IMR-90 (cell line): ENCODE results near the gene RPL31. TPM values are rescaled to one million over a fixed set of nuclear protein-coding genes. Genes with fewer than 3 reads are reported as not detected.

Experiments used
- ATAC-seq: fragments of 200-7000 bp; cut with Tn5 transposase; 2 replicates; pipeline ENCODE4 v1.9.1; 2020; ENCODE audit warnings: low read depth, mild to moderate bottlenecking, moderate library complexity
- BruUV-seq: library from RNA; stranded (reverse); fragments of 400-500 nt; replicated peaks from 2 replicates; lab custom pipeline; 2021; lab: Mats Ljungman, UMichigan
- CTCF ChIA-PET: fragments of 300-600 bp; formaldehyde crosslinking; extraction: SDS; loops from one replicate; lab custom pipeline; 2021; ENCODE audit warnings: antibody characterized with exemption; lab: Yijun Ruan, JAX
- POLR2A ChIA-PET: fragments of 300-600 bp; sonication (Branson Sonifier 250); formaldehyde crosslinking; loops from one replicate; lab custom pipeline; 2022; ENCODE audit warnings: antibody characterized with exemption; ENCODE audit not compliant: unreplicated experiment; lab: Charles Lee
- DNase-seq: peaks from one replicate; pipeline ENCODE4 v3.0.0; 2013
- H2AFZ ChIP-seq: replicated peaks from 2 replicates; pipeline ENCODE3; 2013; ENCODE audit warnings: low read length, mild to moderate bottlenecking; ENCODE audit not compliant: poor library complexity
- H2AK5ac ChIP-seq: 2 replicates; pipeline ENCODE4 v1.6.1; 2013; ENCODE audit warnings: low read depth, low read length, inconsistent platforms
- H2AK9ac ChIP-seq: replicated peaks from 2 replicates; pipeline ENCODE3; 2013; ENCODE audit warnings: mild to moderate bottlenecking, low read depth, low read length, moderate library complexity; ENCODE audit not compliant: poor library complexity
- H2BK120ac ChIP-seq: 2 replicates; pipeline ENCODE4 v1.6.1; 2013; ENCODE audit warnings: low read depth, low read length, inconsistent platforms
- H2BK15ac ChIP-seq: 3 replicates; pipeline ENCODE4 v1.6.1; 2013; ENCODE audit warnings: low read depth, low read length, inconsistent platforms
- H2BK20ac ChIP-seq: 2 replicates; pipeline ENCODE4 v1.6.1; 2013; ENCODE audit warnings: low read depth, mild to moderate bottlenecking, inconsistent platforms, low read length, moderate library complexity
- H2BK5ac ChIP-seq: 2 replicates; pipeline ENCODE4 v1.6.1; 2013; ENCODE audit warnings: mild to moderate bottlenecking, low read depth, low read length, inconsistent platforms; ENCODE audit not compliant: poor library complexity, severe bottlenecking
- H3K14ac ChIP-seq: replicated peaks from 2 replicates; pipeline ENCODE4 v1.6.1; 2013; ENCODE audit warnings: low read depth, low read length, inconsistent platforms
- H3K18ac ChIP-seq: 2 replicates; pipeline ENCODE4 v1.6.1; 2013; ENCODE audit warnings: low read depth, low read length, control low read depth
- H3K23ac ChIP-seq: 2 replicates; pipeline ENCODE4 v1.6.1; 2013; ENCODE audit warnings: low read depth, low read length, inconsistent platforms
- H3K27ac ChIP-seq: 2 replicates; pipeline ENCODE4 v1.5.1; 2013; ENCODE audit warnings: mild to moderate bottlenecking, control low read depth, low read length; ENCODE audit not compliant: insufficient read depth
- H3K27me3 ChIP-seq: 2 replicates; pipeline ENCODE4 v1.6.1; 2013; ENCODE audit warnings: low read length; ENCODE audit not compliant: control insufficient read depth, insufficient read depth
- H3K36me3 ChIP-seq: 2 replicates; pipeline ENCODE4 v1.6.1; 2013; ENCODE audit warnings: low read length, mixed read lengths; ENCODE audit not compliant: control insufficient read depth, insufficient read depth
- H3K4ac ChIP-seq: 2 replicates; pipeline ENCODE4 v1.6.1; 2013; ENCODE audit warnings: low read depth, low read length, inconsistent platforms
- H3K4me1 ChIP-seq: 2 replicates; pipeline ENCODE4 v1.6.1; 2013; ENCODE audit warnings: low read length, mixed read lengths; ENCODE audit not compliant: control insufficient read depth, insufficient read depth
- H3K4me2 ChIP-seq: 2 replicates; pipeline ENCODE4 v1.6.1; 2013; ENCODE audit warnings: low read depth, mild to moderate bottlenecking, control low read depth, low read length, moderate library complexity
- H3K4me3 ChIP-seq: 2 replicates; pipeline ENCODE4 v1.5.1; 2013; ENCODE audit warnings: low read depth, mild to moderate bottlenecking, control low read depth, low read length, moderate library complexity; ENCODE audit not compliant: insufficient read depth
- H3K56ac ChIP-seq: 2 replicates; pipeline ENCODE4 v1.6.1; 2013; ENCODE audit warnings: low read length, inconsistent platforms; ENCODE audit not compliant: insufficient read depth; ENCODE audit errors: extremely low read depth
- H3K79me1 ChIP-seq, 2 experiments: 2 replicates each; pipeline ENCODE4 v1.6.1; 2013; ENCODE audit warnings: low read length in 2 of 2, inconsistent platforms in 1 of 2, low read depth in 1 of 2
- H3K9ac ChIP-seq: 2 replicates; pipeline ENCODE4 v1.6.1; 2013; ENCODE audit warnings: low read depth, low read length, control low read depth
- H3K9me1 ChIP-seq: 2 replicates; pipeline ENCODE4 v1.6.1; 2013; ENCODE audit warnings: low read length, inconsistent platforms; ENCODE audit not compliant: insufficient read depth
- H3K9me3 ChIP-seq: 2 replicates; pipeline ENCODE4 v1.6.1; 2013; ENCODE audit warnings: low read length; ENCODE audit not compliant: control insufficient read depth, insufficient read depth
- H4K20me1 ChIP-seq: 2 replicates; pipeline ENCODE4 v1.6.1; 2013; ENCODE audit warnings: low read length, inconsistent platforms; ENCODE audit not compliant: insufficient read depth
- H4K5ac ChIP-seq: 2 replicates; pipeline ENCODE4 v1.6.1; 2013; ENCODE audit warnings: mild to moderate bottlenecking, low read depth, low read length, control low read depth
- H4K8ac ChIP-seq, 2 experiments: 2 replicates each; pipeline ENCODE4 v1.6.1; 2013; ENCODE audit warnings: low read depth in 2 of 2, low read length in 2 of 2, control low read depth in 1 of 2, inconsistent platforms in 1 of 2
- H4K91ac ChIP-seq: 2 replicates; pipeline ENCODE4 v1.6.1; 2013; ENCODE audit warnings: low read depth, low read length, inconsistent platforms; ENCODE audit not compliant: insufficient read depth
- BHLHE40 ChIP-seq: fragments of 150-350 bp; IDR thresholded peaks from 2 replicates; pipeline ENCODE4 v1.6.1; 2016; ENCODE audit warnings: mild to moderate bottlenecking, low read depth, low read length
- CEBPB ChIP-seq: IDR thresholded peaks from 2 replicates; pipeline ENCODE4 v1.6.1; 2012; ENCODE audit warnings: low read depth, low read length, improper control_type of control experiment
- CHD1 ChIP-seq: IDR thresholded peaks from 2 replicates; pipeline ENCODE4 v1.6.1; 2012; ENCODE audit warnings: low read depth, low read length, improper control_type of control experiment
- FOS ChIP-seq: fragments of 150-350 bp; IDR thresholded peaks from 2 replicates; pipeline ENCODE4 v1.6.1; 2016; ENCODE audit warnings: low read depth, low read length
- MAFK ChIP-seq: IDR thresholded peaks from 2 replicates; pipeline ENCODE4 v1.6.1; 2012; ENCODE audit warnings: low read depth, low read length, improper control_type of control experiment
- MAZ ChIP-seq: IDR thresholded peaks from 2 replicates; pipeline ENCODE4 v1.6.1; 2012; ENCODE audit warnings: low read depth, mild to moderate bottlenecking, low read length, improper control_type of control experiment, moderate library complexity, borderline replicate concordance
- MXI1 ChIP-seq: IDR thresholded peaks from 2 replicates; pipeline ENCODE4 v1.6.1; 2012; ENCODE audit warnings: low read depth, mild to moderate bottlenecking, low read length, moderate library complexity, borderline replicate concordance
- POLR2A ChIP-seq: IDR thresholded peaks from 2 replicates; pipeline ENCODE4 v1.6.1; 2012; ENCODE audit warnings: mild to moderate bottlenecking, low read depth, low read length
- RCOR1 ChIP-seq: IDR thresholded peaks from 2 replicates; pipeline ENCODE4 v1.6.1; 2012; ENCODE audit warnings: mild to moderate bottlenecking, low read length, improper control_type of control experiment; ENCODE audit not compliant: insufficient replicate concordance
- RFX5 ChIP-seq: IDR thresholded peaks from 2 replicates; pipeline ENCODE4 v1.8.0; 2012; ENCODE audit warnings: low read depth, mild to moderate bottlenecking, low read length, moderate library complexity
- SMC3 ChIP-seq: fragments of 150-350 bp; IDR thresholded peaks from 2 replicates; pipeline ENCODE4 v1.6.1; 2016; ENCODE audit warnings: low read depth, mild to moderate bottlenecking, antibody characterized with exemption, low read length, moderate library complexity
- whole genome bisulfite sequencing, 2 experiments: methylation state at CpG; one replicate each; pipeline versions ENCODE4 v1.1.5 to v1.1.7; 2013; ENCODE audit warnings: missing lambda C conversion rate in 2 of 2; ENCODE audit not compliant: insufficient read length in 1 of 2; ENCODE audit errors: extremely low coverage in 2 of 2; 5-methylcytosine and 5-hydroxymethylcytosine counted together
- dilution Hi-C: fragments of 300-500 bp; cut with HindIII; formaldehyde crosslinking; loops from one replicate; pipeline ENCODE4 v1.14.3; 2018; ENCODE audit warnings: low sequenced_read_pairs; ENCODE audit not compliant: unreplicated experiment
- in situ Hi-C: fragments of 300-500 bp; cut with MboI; formaldehyde crosslinking; loops from 3 replicates; pipeline ENCODE4 v1.14.3; 2019; ENCODE audit warnings: low sequenced_read_pairs, inconsistent platforms, mixed read lengths
- intact Hi-C: fragments of 100-400 bp; cut with micrococcal nuclease; formaldehyde crosslinking; loops from 2 replicates; pipeline ENCODE4 v1.10.0; 2022
- polyA plus RNA-seq, 3 experiments: library from polyadenylated mRNA; depleted of rRNA; stranded (reverse); fragments of >200 nt; gene quantifications; 2 replicates each; pipeline ENCODE4 v1.2.3, GENCODE V29; 2012; ENCODE audit warnings: low replicate concordance in 1 of 3
- total RNA-seq: library from RNA; depleted of rRNA; stranded (reverse); fragments of >200 nt; gene quantifications from 2 replicates; pipeline ENCODE4 v1.2.3, GENCODE V29; 2012
- TF ChIP-seq, protein P1 (sequence below): fragments of 150-350 bp; IDR thresholded peaks from 2 replicates; pipeline ENCODE4 v1.6.1; 2017; ENCODE audit warnings: mild to moderate bottlenecking, antibody characterized with exemption, low read length, low read depth
- TF ChIP-seq, protein P2 (sequence below): fragments of 150-350 bp; IDR thresholded peaks from 2 replicates; pipeline ENCODE4 v1.6.1; 2016; ENCODE audit warnings: low read depth, mild to moderate bottlenecking, low read length, moderate library complexity, borderline replicate concordance
- TF ChIP-seq, protein P3 (sequence below): conservative IDR thresholded peaks from 2 replicates; pipeline ENCODE4 v1.5.1; 2012; ENCODE audit warnings: mild to moderate bottlenecking, low read depth, low read length, improper control_type of control experiment

RPL31 gene
- total and polyA plus RNA-seq, 2 of the 4 experiments (the other 2 are of a cell fraction): 358 to 2,908 TPM

DNA sequence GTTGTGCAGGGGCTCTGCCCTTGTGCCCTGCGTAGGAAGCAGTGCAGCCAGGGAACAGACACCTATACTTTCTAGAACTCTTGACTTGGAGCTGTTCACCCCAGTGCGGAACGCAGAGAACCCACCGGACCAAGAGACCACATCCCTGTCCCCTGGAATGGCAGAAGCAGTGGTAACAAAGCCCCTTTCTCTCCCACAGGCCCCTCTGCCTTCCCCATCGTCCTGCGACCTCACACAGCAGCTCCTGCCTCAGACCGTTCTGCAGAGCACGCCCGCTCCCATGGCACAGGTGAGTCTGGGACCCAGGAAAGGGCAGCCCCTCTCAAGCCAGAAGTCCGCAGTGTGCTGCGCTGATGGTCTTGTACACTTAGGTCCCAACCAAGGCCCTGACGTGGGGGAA, 24.6 kb upstream of the RPL31 start:
- Histone ChIP-seq H3K4me3 (no peak overlapping the region), H2AK5ac (peak overlapping the region; percentile 69), H4K8ac (no peak overlapping the region), H2AFZ (peak overlapping the region; percentile 21), H2BK120ac (peak overlapping the region; percentile 18; the same call in 1 of the 2 replicates), H4K5ac (no peak overlapping the region), H3K27ac (no peak overlapping the region), H3K18ac (no peak overlapping the region), H2BK20ac (no peak overlapping the region), H3K79me1 (no peaks in the 10 kb centered on the region), H3K27me3 (no peaks in the 10 kb centered on the region), H3K4me2 (no peak overlapping the region), H2BK5ac (no peak overlapping the region), H3K4me1 (peaks cover 2% of the 10 kb centered on the region), H2AK9ac (peak overlapping the region; percentile 18), H3K9me1 (peaks cover 12% of the 10 kb centered on the region; the same call in 1 of the 2 replicates), H3K9ac (no peak overlapping the region), H3K36me3 (peaks cover 25% of the 10 kb centered on the region), H4K20me1 (no peaks in the 10 kb centered on the region), H2BK15ac (no peak overlapping the region), H3K23ac (no peak overlapping the region), H3K4ac (no peak overlapping the region), H3K9me3 (no peaks in the 10 kb centered on the region), H3K56ac (no peak overlapping the region), H3K14ac (no peak overlapping the region), H4K91ac (peak overlapping the region; percentile 17; the same call in 1 of the 2 replicates)
- no peak for ATAC-seq
- in situ Hi-C loops (no loop called here), dilution Hi-C loops (no loop called here), intact Hi-C loops (no loop called here)
- ChIA-PET POLR2A (no interaction called here), CTCF (interaction anchor here (1.4 to 1.9 kb wide), 2 partner anchors 247 to 370 kb away, joined by 3 to 7 read pairs; no protein-coding TSS in a partner anchor)
- no peak for DNase-seq
- BruUV-seq: no TSS peak
- TF ChIP-seq, protein P1, sequence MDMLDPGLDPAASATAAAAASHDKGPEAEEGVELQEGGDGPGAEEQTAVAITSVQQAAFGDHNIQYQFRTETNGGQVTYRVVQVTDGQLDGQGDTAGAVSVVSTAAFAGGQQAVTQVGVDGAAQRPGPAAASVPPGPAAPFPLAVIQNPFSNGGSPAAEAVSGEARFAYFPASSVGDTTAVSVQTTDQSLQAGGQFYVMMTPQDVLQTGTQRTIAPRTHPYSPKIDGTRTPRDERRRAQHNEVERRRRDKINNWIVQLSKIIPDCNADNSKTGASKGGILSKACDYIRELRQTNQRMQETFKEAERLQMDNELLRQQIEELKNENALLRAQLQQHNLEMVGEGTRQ: no peak
- TF ChIP-seq RCOR1 (no peak), POLR2A (no peak), MAFK (no peak), MAZ (no peak), SMC3 (no peak), CEBPB (no peak), MXI1 (no peak), BHLHE40 (no peak), RFX5 (no peak), CHD1 (no peak), FOS (no peak)
- TF ChIP-seq, protein P2, sequence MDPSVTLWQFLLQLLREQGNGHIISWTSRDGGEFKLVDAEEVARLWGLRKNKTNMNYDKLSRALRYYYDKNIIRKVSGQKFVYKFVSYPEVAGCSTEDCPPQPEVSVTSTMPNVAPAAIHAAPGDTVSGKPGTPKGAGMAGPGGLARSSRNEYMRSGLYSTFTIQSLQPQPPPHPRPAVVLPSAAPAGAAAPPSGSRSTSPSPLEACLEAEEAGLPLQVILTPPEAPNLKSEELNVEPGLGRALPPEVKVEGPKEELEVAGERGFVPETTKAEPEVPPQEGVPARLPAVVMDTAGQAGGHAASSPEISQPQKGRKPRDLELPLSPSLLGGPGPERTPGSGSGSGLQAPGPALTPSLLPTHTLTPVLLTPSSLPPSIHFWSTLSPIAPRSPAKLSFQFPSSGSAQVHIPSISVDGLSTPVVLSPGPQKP: no peak
- TF ChIP-seq, protein P3, sequence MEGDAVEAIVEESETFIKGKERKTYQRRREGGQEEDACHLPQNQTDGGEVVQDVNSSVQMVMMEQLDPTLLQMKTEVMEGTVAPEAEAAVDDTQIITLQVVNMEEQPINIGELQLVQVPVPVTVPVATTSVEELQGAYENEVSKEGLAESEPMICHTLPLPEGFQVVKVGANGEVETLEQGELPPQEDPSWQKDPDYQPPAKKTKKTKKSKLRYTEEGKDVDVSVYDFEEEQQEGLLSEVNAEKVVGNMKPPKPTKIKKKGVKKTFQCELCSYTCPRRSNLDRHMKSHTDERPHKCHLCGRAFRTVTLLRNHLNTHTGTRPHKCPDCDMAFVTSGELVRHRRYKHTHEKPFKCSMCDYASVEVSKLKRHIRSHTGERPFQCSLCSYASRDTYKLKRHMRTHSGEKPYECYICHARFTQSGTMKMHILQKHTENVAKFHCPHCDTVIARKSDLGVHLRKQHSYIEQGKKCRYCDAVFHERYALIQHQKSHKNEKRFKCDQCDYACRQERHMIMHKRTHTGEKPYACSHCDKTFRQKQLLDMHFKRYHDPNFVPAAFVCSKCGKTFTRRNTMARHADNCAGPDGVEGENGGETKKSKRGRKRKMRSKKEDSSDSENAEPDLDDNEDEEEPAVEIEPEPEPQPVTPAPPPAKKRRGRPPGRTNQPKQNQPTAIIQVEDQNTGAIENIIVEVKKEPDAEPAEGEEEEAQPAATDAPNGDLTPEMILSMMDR: no peak
- 100% methylated on average over 4 of the region's 12 CpGs; no CpG with 5 or more reads in 1 of the 2 experiments for WGBS, 2 experiments
